Stimulated activated CD4-positive, alpha-beta T cell treated with anti-CD3 and anti-CD28 coated beads, Interleukin-15, amount 100 ng/mL, for 24 hours (primary cell): ENCODE data around the gene TRIOBP.
"Not testable (repeated sequence)": the region's sequence is repeated elsewhere in the genome, so short reads cannot be mapped to it uniquely, and the experiment has no call there.

Source experiments
- DNase-seq: peaks from one replicate; pipeline ENCODE4 v3.0.0-alpha.2; 2020

TRIOBP gene

GRCh38 chr22:37781434-37782059 is 84.7 kb downstream of the TRIOBP start:
- DNase-seq = no peak

GRCh38 chr22:37782340-37783168 is 85.7 kb downstream of the TRIOBP start:
- DNase-seq = no peak

- DNase-seq = no peak
These were observed 88.1 kb downstream of the TRIOBP start for GRCh38 chr22:37784829-37785495.

- no peak for DNase-seq
These were observed 93.4 kb downstream of the TRIOBP start for GRCh38 chr22:37790234-37790633.

- no peak for DNase-seq
These were observed 95.6 kb downstream of the TRIOBP start for GRCh38 chr22:37792494-37792893.

GRCh38 chr22:37794376-37794775 is 97.5 kb downstream of the TRIOBP start:
- no peak for DNase-seq

GRCh38 chr22:37796079-37796478 is 99.2 kb downstream of the TRIOBP start:
- no peak for DNase-seq

GRCh38 chr22:37797259-37797658 is 100.4 kb downstream of the TRIOBP start:
- DNase-seq = not testable (repeated sequence)

GRCh38 chr22:37797874-37798500 is 101.1 kb downstream of the TRIOBP start:
- no peak for DNase-seq

- not testable (repeated sequence) for DNase-seq
These were observed 103.1 kb downstream of the TRIOBP start for GRCh38 chr22:37799979-37800378.

GRCh38 chr22:37801946-37802309 is 105.1 kb downstream of the TRIOBP start:
- no peak for DNase-seq

- DNase-seq = peak; percentile 48
These were observed 105.7 kb downstream of the TRIOBP start for GRCh38 chr22:37802310-37803194.

GRCh38 chr22:37803195-37803638 is 106.4 kb downstream of the TRIOBP start:
- no peak for DNase-seq

GRCh38 chr22:37803639-37804351 is 106.9 kb downstream of the TRIOBP start:
- no peak for DNase-seq

GRCh38 chr22:37804352-37804880 is 107.6 kb downstream of the TRIOBP start:
- no peak for DNase-seq

GRCh38 chr22:37804881-37805809 is 108.3 kb downstream of the TRIOBP start:
- DNase-seq = peak; percentile 85

GRCh38 chr22:37805810-37806277 is 109.0 kb downstream of the TRIOBP start:
- no peak for DNase-seq

- peak; percentile 27 for DNase-seq
These were observed 109.8 kb downstream of the TRIOBP start for GRCh38 chr22:37806409-37807333.
